Thoracic aorta (tissue), 2 donors: ENCODE measurements around the gene GPR137B. TPM values are rescaled to one million over a fixed set of nuclear protein-coding genes. Genes with fewer than 3 reads are reported as not detected.
A peak's percentile ranks its signal among the peaks of the same experiment; 100 is the strongest.

Experiments used
- ATAC-seq: fragments of 150-250 bp; one replicate; pipeline ENCODE4 v1.8.0; 2017; ENCODE audit warnings: low read depth; ENCODE audit not compliant: insufficient number of reproducible peaks, low FRiP score
- DNase-seq: peaks from one replicate; pipeline ENCODE4 v3.0.0-alpha.2; 2020; ENCODE audit warnings: low spot score
- H3K27ac ChIP-seq, 2 donors: fragments of 200-600 bp; sonication (generic); 1 replicate in 1 of 2; 2 replicates in 1 of 2; pipeline ENCODE4 v1.5.1; 2016; ENCODE audit warnings: mild to moderate bottlenecking in 2 of 2, moderate library complexity in 2 of 2
- H3K27me3 ChIP-seq: fragments of 200-600 bp; sonication (generic); replicated peaks from 2 replicates; pipeline ENCODE4 v1.6.0; 2016; ENCODE audit warnings: mild to moderate bottlenecking; ENCODE audit not compliant: insufficient read depth
- H3K36me3 ChIP-seq: fragments of 200-600 bp; sonication (generic); one replicate; pipeline ENCODE4 v1.5.1; 2016
- H3K4me1 ChIP-seq, 2 donors: fragments of 200-600 bp; sonication (generic); 1 replicate in 1 of 2; 2 replicates in 1 of 2; pipeline versions ENCODE4 v1.5.1 to v1.6.0; 2016; ENCODE audit warnings: low read depth in 2 of 2, mild to moderate bottlenecking in 1 of 2; ENCODE audit not compliant: control insufficient read depth in 1 of 2
- H3K4me3 ChIP-seq: fragments of 200-600 bp; sonication (generic); 2 replicates; pipeline ENCODE4 v1.5.1; 2016; ENCODE audit warnings: mild to moderate bottlenecking
- H3K9me3 ChIP-seq: fragments of 200-600 bp; sonication (generic); 2 replicates; pipeline ENCODE4 v1.5.1; 2016
- CTCF ChIP-seq: fragments of 200-600 bp; sonication (generic); IDR thresholded peaks from one replicate; pipeline ENCODE4 v1.5.1; 2019; ENCODE audit warnings: antibody characterized with exemption
- total RNA-seq, 2 donors: library from RNA; depleted of rRNA; stranded (reverse); fragments of >200 nt; gene quantifications; one replicate each; pipeline versions ENCODE4 v1.1.0 to v1.2.3, GENCODE V29; 2016

The GPR137B gene
- total RNA-seq, 2 donors from 2014 or later = 17.2 to 39.0 TPM

- no peak for DNase-seq
Measured at GRCh38 chr1:236103646-236104218, 38.6 kb upstream of the GPR137B start.

DNA sequence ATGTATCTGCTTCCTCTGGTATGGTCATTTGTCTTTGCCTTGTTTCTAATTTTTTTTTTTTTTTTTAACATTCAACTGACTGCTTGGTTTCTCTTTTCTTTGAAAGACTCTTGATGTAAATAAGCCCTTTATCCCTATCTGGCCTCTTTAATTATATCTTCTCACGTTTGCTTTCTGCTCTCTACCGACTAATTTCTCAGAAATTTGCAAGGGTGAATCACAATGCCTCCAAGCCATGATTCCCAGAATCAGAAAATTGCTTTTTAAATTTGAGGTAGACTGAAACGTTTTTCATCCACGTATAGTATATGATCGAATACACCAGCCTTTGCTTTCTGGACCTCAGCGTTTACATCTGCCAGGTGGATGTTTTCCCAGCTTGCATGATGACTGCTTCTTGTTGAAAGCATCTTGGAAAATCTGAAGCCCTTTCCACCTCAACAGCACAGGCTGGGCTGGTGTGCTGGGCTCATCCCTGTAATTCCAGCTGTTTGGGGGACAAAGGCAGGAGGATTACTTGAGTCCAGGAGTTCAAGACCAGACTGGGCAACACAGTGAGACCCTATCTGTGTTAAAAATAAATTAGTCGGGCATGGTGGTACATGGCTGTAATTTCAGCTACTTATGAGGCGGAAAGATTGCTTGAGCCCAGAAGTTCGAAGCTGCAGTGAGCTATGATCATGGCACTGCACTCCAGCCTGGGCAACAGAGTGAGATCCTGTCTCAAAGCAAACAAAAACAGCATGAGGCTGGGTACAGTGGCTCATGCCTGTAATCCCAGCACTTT is 35.0 kb upstream of the GPR137B start:
- no peak for TF ChIP-seq CTCF
- Histone ChIP-seq H3K36me3 (no peaks in the 10 kb centered on the region), H3K9me3 (no peaks in the 10 kb centered on the region), H3K4me3 (no peak overlapping the region), H3K27ac (no peak overlapping the region), H3K4me1 (peaks cover 0 to 4% of the 10 kb centered on the region in 2 donors), H3K27me3 (no peaks in the 10 kb centered on the region)
- ATAC-seq (no peak), DNase-seq (no peak)

More at GRCh38 chr1:236103646-236104218, 38.6 kb upstream of the GPR137B start:
- Histone ChIP-seq H3K4me3 (peak overlapping the region; percentile 36), H3K27ac (no peak overlapping the region), H3K4me1 (peaks cover 0 to 4% of the 10 kb centered on the region in 2 donors), H3K9me3 (no peaks in the 10 kb centered on the region), H3K36me3 (no peaks in the 10 kb centered on the region), H3K27me3 (no peaks in the 10 kb centered on the region)
- no peak for ATAC-seq
- peak; percentile 81 for TF ChIP-seq CTCF

DNA sequence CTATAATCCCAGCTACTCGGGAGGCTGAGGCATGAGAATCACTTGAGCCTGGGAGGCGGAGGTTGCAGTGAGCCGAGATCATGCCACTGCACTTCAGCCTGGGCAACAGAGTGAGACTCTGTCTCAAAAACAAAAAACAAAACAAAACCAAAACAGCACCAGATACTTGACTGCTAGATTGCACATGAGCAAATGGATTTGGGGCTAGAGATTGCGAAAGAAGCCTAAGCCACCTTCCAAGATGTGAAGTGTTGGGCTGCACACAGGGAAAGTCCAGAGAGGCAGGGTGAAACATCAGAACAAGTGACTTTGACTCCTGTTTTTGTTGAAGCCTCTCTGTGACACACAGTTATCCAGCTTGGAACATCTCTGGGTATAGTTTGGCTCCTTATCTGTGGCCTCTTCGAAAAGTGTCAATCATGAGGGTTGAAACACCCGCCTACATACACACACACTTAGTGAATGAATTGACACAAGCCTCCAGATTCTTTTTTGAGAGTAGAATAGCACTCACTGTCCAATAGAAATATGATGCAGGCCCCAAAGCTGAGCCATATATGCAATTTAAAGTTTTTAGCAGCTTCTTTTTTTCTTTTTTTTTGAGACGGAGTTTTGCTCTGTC is 34.2 kb upstream of the GPR137B start:
- Histone ChIP-seq H3K27ac (no peak overlapping the region), H3K9me3 (no peaks in the 10 kb centered on the region), H3K4me3 (no peak overlapping the region), H3K27me3 (no peaks in the 10 kb centered on the region), H3K36me3 (no peaks in the 10 kb centered on the region), H3K4me1 (peaks cover 0 to 4% of the 10 kb centered on the region in 2 donors)
- no peak for TF ChIP-seq CTCF
- ATAC-seq (no peak), DNase-seq (no peak)

GRCh38 chr1:236110137-236110536 is 32.2 kb upstream of the GPR137B start:
- no peak for TF ChIP-seq CTCF
- no peaks in the 10 kb centered on the region for H3K27me3 ChIP-seq
- H3K27ac ChIP-seq = no peak overlapping the region
- ATAC-seq (no peak), DNase-seq (no peak)
- H3K4me1 ChIP-seq = no peaks in the 10 kb centered on the region
- H3K36me3 ChIP-seq = no peaks in the 10 kb centered on the region
- no peaks in the 10 kb centered on the region for H3K9me3 ChIP-seq
- no peak overlapping the region for H3K4me3 ChIP-seq
